ENCODE data around the gene RERE. TPM values are rescaled to one million over a fixed set of nuclear protein-coding genes. Genes with fewer than 3 reads are reported as not detected.

The RERE gene
- total RNA-seq, 1 donor: 55.0 TPM

DNA sequence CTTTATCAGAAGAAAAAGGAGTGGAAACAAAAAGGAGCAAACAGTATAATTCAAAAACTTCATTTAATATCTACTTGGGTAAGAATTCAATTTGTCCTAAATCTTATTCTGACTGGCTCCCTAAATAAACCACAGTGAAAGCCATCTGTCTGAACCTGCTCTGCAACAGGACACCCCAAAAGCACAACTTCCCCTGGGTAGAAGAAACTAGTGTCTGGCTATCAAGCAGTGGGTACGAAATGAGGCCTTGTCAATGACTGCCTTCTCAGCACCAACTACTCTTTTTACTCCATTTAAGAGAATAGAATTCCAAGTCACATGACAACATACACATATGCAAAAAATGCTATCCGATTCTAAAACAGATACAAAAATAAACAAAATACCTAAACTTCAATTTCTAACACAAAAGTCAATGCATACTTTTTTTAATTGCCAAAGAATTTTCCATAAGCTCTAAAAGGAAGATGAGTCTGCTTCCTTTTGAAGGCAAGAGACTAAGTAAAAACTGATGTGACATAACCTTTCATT is 292.7 kb downstream of the RERE start:
- peaks cover 3% of the 10 kb centered on the region for H3K36me3 ChIP-seq (ENCODE audit: insufficient read depth, low read length)
- no peak for DNase-seq (ENCODE audit: insufficient read length, low spot score, missing footprints)
- TF ChIP-seq CTCF (IDR thresholded peaks at IDR 0.05; ENCODE audit: extremely low read depth, low read depth, low read length): no peak
- no peaks in the 10 kb centered on the region for H3K9me3 ChIP-seq (ENCODE audit: low read depth, low read length)
- peak overlapping the region; percentile 83 for H3K27ac ChIP-seq (ENCODE audit: low read depth, low read length)
- no peaks in the 10 kb centered on the region for H3K27me3 ChIP-seq (ENCODE audit: insufficient read depth, low read length)
- peak overlapping the region; percentile 96 for H3K4me2 ChIP-seq (ENCODE audit: insufficient read depth, low read length)
- peak overlapping the region; percentile 73 for H3K4me3 ChIP-seq (ENCODE audit: insufficient read depth, low read length)
- no peak overlapping the region for H2AFZ ChIP-seq (ENCODE audit: low read length)
- peaks cover 19% of the 10 kb centered on the region for H3K4me1 ChIP-seq (ENCODE audit: insufficient read depth, low read length)
- peaks cover 48% of the 10 kb centered on the region for H3K79me2 ChIP-seq (ENCODE audit: insufficient read depth, low read length)
- H4K20me1 ChIP-seq (ENCODE audit: insufficient read depth, low read length): no peaks in the 10 kb centered on the region

DNA sequence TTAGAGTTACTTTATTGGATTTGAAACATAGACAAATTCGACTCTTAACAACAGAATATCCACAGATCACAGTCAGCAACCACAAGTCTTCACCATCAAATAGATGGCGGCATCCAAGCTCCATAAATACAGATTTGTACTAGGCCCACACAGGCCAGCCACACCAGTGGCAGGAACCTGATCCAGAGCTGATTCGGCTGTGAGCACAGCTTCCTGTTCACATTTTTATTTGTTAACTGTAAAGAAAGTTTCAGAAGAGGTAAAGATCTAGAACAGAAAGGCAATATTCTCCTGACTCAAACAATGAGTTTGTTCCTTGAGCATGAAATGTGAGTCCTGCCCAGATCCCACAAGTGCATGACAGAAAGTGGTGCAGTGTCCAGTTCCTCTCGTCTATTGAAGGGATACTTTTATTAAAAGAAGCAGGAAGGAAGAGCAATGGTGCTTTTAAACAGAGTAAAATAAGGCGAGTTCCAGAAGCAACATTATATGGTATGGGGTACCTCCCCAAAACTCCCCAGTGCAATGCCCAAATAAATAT is 293.7 kb downstream of the RERE start:
- H3K36me3 ChIP-seq (ENCODE audit: insufficient read depth, low read length): peaks cover 3% of the 10 kb centered on the region
- H3K79me2 ChIP-seq (ENCODE audit: insufficient read depth, low read length): peaks cover 48% of the 10 kb centered on the region
- no peaks in the 10 kb centered on the region for H3K9me3 ChIP-seq (ENCODE audit: low read depth, low read length)
- H3K27me3 ChIP-seq (ENCODE audit: insufficient read depth, low read length): no peaks in the 10 kb centered on the region
- H3K4me2 ChIP-seq (ENCODE audit: insufficient read depth, low read length): no peak overlapping the region
- no peak for TF ChIP-seq CTCF (IDR thresholded peaks at IDR 0.05; ENCODE audit: extremely low read depth, low read depth, low read length)
- H3K4me1 ChIP-seq (ENCODE audit: insufficient read depth, low read length): peaks cover 19% of the 10 kb centered on the region
- no peaks in the 10 kb centered on the region for H4K20me1 ChIP-seq (ENCODE audit: insufficient read depth, low read length)
- H3K27ac ChIP-seq (ENCODE audit: low read depth, low read length): no peak overlapping the region
- no peak for DNase-seq (ENCODE audit: insufficient read length, low spot score, missing footprints)
- no peak overlapping the region for H3K4me3 ChIP-seq (ENCODE audit: insufficient read depth, low read length)
- H2AFZ ChIP-seq (ENCODE audit: low read length): no peak overlapping the region

DNA sequence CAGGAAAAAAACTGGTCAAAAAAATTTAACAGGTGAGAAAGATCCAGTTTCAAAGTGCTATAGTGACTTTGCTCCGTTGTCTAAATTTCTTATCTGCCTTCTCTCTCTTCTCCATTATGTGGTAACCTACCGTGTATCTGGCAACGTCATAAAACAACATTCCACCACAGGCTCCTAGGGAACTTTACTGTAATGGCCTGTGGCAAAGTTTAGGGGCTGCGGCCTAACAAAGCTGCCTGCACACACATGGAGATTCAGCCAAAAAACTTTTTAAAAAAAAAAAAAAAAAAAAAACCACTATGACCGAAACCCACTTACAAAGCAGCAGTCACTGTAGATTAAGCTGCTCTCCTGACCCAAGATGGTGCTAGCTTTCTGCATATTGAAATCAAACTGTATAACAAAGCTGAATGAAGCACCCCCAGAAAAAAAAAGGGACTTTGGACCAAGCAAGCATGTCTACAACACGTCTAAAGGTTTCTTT is 296.9 kb downstream of the RERE start:
- H4K20me1 ChIP-seq (ENCODE audit: insufficient read depth, low read length): no peaks in the 10 kb centered on the region
- no peak overlapping the region for H3K4me2 ChIP-seq (ENCODE audit: insufficient read depth, low read length)
- peaks cover 27% of the 10 kb centered on the region for H3K4me1 ChIP-seq (ENCODE audit: insufficient read depth, low read length)
- H3K79me2 ChIP-seq (ENCODE audit: insufficient read depth, low read length): peaks cover 60% of the 10 kb centered on the region
- no peak overlapping the region for H3K4me3 ChIP-seq (ENCODE audit: insufficient read depth, low read length)
- H2AFZ ChIP-seq (ENCODE audit: low read length): no peak overlapping the region
- DNase-seq (ENCODE audit: insufficient read length, low spot score, missing footprints): no peak
- TF ChIP-seq CTCF (IDR thresholded peaks at IDR 0.05; ENCODE audit: extremely low read depth, low read depth, low read length): no peak
- no peaks in the 10 kb centered on the region for H3K27me3 ChIP-seq (ENCODE audit: insufficient read depth, low read length)
- H3K27ac ChIP-seq (ENCODE audit: low read depth, low read length): no peak overlapping the region
- H3K9me3 ChIP-seq (ENCODE audit: low read depth, low read length): no peaks in the 10 kb centered on the region
- no peaks in the 10 kb centered on the region for H3K36me3 ChIP-seq (ENCODE audit: insufficient read depth, low read length)

DNA sequence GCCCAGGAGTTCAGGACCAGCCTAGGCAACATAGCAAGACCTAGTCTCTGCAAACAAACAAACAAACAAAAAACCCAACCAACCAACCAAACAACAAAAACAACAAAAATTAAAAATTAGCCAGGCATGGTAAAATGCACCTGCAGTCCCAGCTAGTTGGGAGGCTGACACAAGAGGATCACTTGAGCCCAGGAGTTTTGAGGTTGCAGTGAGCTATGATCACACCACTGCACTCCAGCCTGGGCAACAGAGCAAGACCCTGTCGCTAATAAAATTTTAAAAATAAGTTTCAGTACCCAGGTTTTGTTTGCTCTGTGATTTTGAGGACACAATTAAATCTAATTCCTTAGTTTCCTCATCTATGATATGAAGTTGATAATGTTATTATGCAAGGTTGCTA is 298.3 kb downstream of the RERE start:
- H3K79me2 ChIP-seq (ENCODE audit: insufficient read depth, low read length): peaks cover 58% of the 10 kb centered on the region

More for the DNA sequence above, 298.3 kb downstream of the RERE start:
- Histone ChIP-seq H3K4me1 (ENCODE audit: insufficient read depth, low read length) (peaks cover 17% of the 10 kb centered on the region), H3K27me3 (ENCODE audit: insufficient read depth, low read length) (no peaks in the 10 kb centered on the region), H2AFZ (ENCODE audit: low read length) (no peak overlapping the region), H3K36me3 (ENCODE audit: insufficient read depth, low read length) (no peaks in the 10 kb centered on the region), H3K9me3 (ENCODE audit: low read depth, low read length) (no peaks in the 10 kb centered on the region), H3K4me2 (ENCODE audit: insufficient read depth, low read length) (no peak overlapping the region), H4K20me1 (ENCODE audit: insufficient read depth, low read length) (no peaks in the 10 kb centered on the region), H3K4me3 (ENCODE audit: insufficient read depth, low read length) (no peak overlapping the region), H3K27ac (ENCODE audit: low read depth, low read length) (no peak overlapping the region)
- DNase-seq (ENCODE audit: insufficient read length, low spot score, missing footprints): no peak
- TF ChIP-seq CTCF (IDR thresholded peaks at IDR 0.05; ENCODE audit: extremely low read depth, low read depth, low read length): no peak

All from osteoblast (primary cell).